GM18519 (cell line): ENCODE measurements around the gene MED29.
A peak's percentile ranks its signal among the peaks of the same experiment; 100 is the strongest.

ENCODE experiments used
- ATAC-seq: cut with Tn5 transposase; IDR thresholded peaks from one replicate; pipeline ENCODE4 v1.9.1; 2021; ENCODE audit warnings: mild to moderate bottlenecking, moderate library complexity; ENCODE audit not compliant: unreplicated experiment, low FRiP score

MED29 gene

DNA sequence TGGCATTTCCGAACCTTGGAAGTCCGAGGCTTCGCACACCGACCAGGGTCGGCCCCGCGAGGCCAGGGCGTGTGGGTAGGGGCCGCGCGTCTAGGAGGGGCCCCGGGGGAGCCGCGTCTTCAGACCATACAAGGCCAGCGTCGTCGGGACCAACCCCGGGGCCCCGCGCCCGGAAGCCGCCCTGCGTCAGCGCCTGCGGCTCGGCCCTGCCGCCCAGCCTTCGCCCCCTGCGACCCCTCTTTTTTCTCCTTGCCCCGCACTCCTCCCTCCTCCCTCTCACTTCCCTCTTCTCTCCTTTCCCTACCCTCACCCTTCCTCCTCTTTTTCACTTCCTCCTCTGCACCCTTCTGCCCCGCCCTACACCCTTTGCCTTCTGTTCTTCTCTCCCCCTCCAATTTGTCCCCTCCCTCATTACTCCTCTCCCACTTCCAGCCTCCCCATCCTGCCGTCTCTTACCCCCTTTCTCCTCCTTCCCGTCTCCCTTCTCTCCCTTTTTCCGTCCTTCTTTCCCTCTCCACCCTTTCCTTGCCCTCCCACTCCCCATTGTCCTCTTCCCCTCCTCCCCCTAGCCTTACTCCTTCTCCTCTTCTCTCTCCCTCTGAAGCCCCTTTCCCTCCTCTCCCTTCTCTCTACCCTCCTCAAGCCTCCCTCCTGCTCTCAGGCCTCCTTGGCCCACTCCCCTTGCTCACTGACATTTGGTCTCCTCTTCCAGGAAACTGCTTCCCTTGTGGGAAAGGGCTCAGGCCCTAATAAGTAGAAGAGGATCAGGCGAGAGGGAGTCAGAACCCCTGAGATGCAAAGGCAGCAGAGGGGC lies 19.0 kb downstream of the MED29 start:
- ATAC-seq, result no peak

- no peak for ATAC-seq
These were observed 19.6 kb downstream of the MED29 start for GRCh38 chr19:39410831-39411080.

GRCh38 chr19:39411081-39411831 lies 20.1 kb downstream of the MED29 start:
- ATAC-seq, result peak; percentile 0

- ATAC-seq, result peak; percentile 13
These were observed 20.6 kb downstream of the MED29 start for GRCh38 chr19:39411832-39412099.

DNA sequence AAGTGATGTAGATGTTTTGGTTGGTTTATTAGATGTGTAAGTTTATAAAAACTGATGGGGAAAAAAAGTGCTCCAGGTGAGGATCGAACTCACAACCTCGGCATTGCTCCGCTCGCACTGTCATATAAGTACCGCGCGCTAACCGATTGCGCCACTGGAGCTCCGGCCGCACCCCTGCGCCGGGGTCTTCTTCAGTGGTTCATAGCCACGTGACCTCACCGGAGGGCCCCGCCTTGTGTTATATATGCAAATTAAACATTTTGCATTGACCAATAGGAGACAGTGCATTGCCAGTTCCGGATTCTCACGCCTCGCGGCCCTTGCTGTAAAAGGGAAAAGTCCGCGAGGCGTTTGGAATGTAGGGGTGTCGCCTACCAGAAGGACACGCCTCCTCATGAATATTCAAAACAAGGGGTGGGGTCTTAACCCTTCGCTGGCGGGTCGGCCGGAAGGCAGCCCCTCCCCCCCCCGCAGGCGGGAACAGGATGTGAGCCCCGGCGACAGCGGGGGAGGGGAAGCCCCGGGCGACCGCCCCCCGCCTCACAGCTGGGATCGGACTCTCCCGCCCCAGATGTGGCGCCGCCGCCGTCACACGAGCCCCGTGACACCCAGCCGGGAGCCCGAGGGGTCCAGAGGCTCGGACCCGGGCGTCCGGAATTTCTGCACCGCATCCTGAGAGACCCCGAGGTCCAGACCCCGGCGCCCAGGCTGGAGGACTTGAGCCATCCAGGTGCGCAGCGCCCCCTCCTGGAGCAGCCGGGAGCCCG lies 21.1 kb downstream of the MED29 start, which contains the start of gene PLEKHG2:
PLEKHG2 (plus strand) TSS at position 570 of the 767 bp plus-strand sequence. CDS start 1,418 bp downstream, outside the sequence.
- peak; percentile 46 for ATAC-seq

- no peak for ATAC-seq
These were observed 21.7 kb downstream of the MED29 start for GRCh38 chr19:39412867-39413271.

GRCh38 chr19:39413272-39413910 lies 22.2 kb downstream of the MED29 start:
- ATAC-seq, result no peak

DNA sequence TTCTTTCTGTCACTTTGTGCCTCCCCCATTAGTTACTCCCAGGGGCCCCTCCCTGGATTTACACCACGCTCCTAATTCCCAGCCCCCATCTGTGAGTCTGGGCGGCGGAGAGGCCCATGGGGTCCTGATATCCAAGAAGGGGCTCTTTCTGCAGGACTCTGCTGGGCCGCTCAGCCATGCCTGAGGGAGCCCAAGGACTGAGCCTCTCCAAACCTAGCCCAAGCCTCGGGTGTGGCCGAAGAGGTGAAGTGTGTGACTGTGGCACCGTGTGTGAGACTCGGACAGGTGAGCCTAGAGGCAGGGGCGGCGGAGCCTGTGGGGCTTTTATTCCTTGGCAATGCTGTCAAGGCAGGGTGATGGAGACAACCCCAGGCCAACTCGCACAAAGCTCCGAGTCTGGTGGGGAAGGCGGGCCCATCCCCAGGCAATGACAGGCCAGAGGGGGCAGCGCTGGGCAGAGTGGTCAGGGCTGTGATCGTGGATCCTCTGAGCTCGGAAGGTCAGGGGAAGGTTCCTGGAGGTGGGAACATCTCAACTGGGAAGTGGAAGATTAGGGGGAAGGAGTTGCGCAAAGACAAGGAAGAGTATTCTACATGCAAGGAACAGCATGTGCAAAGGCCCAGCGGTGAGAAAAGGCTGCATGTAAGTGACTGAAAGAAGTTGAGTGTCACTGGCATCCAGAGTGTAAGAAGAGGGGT lies 22.9 kb downstream of the MED29 start:
- no peak for ATAC-seq

DNA sequence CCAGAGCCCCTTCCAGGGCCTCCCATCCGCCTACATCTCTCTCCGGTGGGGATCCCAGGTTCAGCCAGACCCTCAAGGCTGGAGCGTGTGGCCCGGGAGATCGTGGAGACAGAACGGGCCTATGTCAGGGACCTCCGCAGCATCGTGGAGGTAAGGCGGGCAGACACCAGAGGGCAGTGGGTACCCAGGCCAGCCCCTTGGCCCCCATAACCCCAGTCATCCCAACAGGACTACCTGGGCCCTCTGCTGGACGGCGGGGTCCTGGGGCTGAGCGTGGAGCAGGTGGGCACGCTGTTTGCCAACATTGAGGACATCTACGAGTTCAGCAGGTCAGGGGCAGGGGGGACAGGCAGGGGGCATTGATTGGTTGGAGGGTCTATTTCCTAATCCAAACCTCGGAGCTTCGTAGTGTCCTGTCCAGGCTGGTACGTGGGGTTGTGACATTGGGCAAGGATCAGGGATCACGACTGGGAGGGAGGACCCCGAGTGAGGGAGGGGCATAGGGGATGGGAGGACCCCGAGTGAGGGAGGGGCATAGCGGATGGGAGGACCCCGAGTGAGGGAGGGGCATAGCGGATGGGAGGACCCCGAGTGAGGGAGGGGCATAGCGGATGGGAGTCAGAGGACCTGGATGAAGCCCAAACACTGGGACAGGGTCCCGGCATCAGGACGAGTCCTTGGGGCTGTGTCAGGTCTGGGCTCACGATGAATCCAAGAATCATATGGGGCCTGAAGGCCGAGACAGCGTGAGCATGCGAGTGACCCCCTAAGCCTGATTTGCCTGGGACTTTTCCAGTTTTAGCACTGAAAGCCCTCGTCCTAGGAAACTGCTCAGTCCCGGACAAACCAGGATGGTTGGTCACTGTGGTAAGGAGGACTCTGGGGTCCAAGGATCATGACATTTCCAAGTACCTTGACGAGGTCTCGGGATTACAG lies 24.2 kb downstream of the MED29 start:
- no peak for ATAC-seq

- ATAC-seq, result no peak
These were observed 25.3 kb downstream of the MED29 start for GRCh38 chr19:39416152-39417120.

GRCh38 chr19:39417463-39418181 lies 26.4 kb downstream of the MED29 start:
- no peak for ATAC-seq

GRCh38 chr19:39419003-39419402 lies 27.8 kb downstream of the MED29 start:
- ATAC-seq, result no peak

DNA sequence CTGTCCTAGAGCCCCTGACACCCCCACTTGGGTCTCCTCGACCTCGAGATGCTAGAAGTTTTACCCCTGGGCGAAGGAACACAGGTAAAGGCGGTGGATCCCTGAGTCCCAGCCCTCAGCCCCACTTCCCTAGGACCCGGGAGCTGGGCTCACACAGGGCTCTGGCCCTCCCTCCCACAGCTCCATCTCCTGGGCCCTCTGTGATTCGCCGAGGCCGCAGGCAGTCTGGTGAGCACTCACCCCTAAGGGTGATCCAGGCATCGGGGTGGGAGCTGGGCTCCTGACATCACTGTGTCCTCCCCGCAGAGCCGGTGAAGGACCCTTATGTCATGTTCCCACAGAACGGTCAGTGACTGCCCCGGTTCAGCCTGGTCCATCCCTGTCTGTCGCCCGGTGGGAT lies 29.6 kb downstream of the MED29 start:
- no peak for ATAC-seq

- no peak for ATAC-seq
These were observed 30.8 kb downstream of the MED29 start for GRCh38 chr19:39422020-39422419.

- no peak for ATAC-seq
These were observed 32.3 kb downstream of the MED29 start for GRCh38 chr19:39423258-39424086.

DNA sequence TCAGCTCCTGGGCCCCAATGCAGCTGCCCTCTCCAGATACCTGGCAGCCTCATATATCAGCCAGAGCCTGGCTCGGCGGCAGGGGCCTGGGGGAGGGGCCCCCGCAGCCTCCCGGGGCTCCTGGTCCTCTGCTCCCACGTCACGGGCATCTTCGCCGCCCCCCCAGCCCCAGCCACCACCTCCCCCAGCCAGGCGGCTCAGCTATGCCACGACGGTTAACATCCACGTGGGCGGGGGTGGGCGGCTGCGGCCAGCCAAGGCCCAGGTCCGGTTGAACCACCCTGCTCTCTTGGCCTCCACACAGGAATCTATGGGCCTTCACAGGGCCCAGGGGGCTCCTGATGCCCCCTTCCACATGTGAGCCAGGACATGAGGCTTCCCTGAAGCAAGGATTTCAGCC lies 33.8 kb downstream of the MED29 start:
- no peak for ATAC-seq

GRCh38 chr19:39425744-39426143 lies 34.6 kb downstream of the MED29 start:
- no peak for ATAC-seq
